LNCaP clone FGC (cell line): ENCODE results near the gene SLFN14.
A peak's percentile ranks its signal among the peaks of the same experiment; 100 is the strongest.
"Not testable (repeated sequence)": the region's sequence is repeated elsewhere in the genome, so short reads cannot be mapped to it uniquely, and the experiment has no call there.

ENCODE experiments used
- DNase-seq: peaks from one replicate; pipeline ENCODE4 v3.0.0-alpha.2; 2011; ENCODE audit warnings: low read depth
- H3K4me3 ChIP-seq: 2 replicates; pipeline ENCODE4 v1.5.1; 2011; ENCODE audit warnings: mild to moderate bottlenecking, low read depth, low read length, control low read depth
- CTCF ChIP-seq: IDR thresholded peaks from 2 replicates; pipeline ENCODE4 v1.5.1; 2012; ENCODE audit warnings: mild to moderate bottlenecking; ENCODE audit not compliant: control insufficient read depth, insufficient read depth; ENCODE audit errors: extremely low read depth

SLFN14 gene

GRCh38 chr17:35523296-35523695, 37.3 kb downstream of the SLFN14 start:
- TF ChIP-seq CTCF = no peak
- DNase-seq = no peak
- no peak overlapping the region for H3K4me3 ChIP-seq

GRCh38 chr17:35521654-35522256, 38.9 kb downstream of the SLFN14 start:
- DNase-seq, H3K4me3 ChIP-seq: not testable (repeated sequence)

- TF ChIP-seq CTCF = no peak
- DNase-seq = no peak
- no peak overlapping the region for H3K4me3 ChIP-seq
These were observed 39.5 kb downstream of the SLFN14 start for GRCh38 chr17:35521150-35521549.

- H3K4me3 ChIP-seq = no peak overlapping the region
- no peak for TF ChIP-seq CTCF
- no peak for DNase-seq
These were observed 40.6 kb downstream of the SLFN14 start for GRCh38 chr17:35519906-35520442.

- no peak for DNase-seq
- no peak for TF ChIP-seq CTCF
- H3K4me3 ChIP-seq = no peak overlapping the region
These were observed 41.2 kb downstream of the SLFN14 start for GRCh38 chr17:35519439-35519838.

GRCh38 chr17:35518431-35518830, 42.2 kb downstream of the SLFN14 start:
- H3K4me3 ChIP-seq, DNase-seq: not testable (repeated sequence)

- no peak for TF ChIP-seq CTCF
- H3K4me3 ChIP-seq = no peak overlapping the region
- no peak for DNase-seq
These were observed 45.6 kb downstream of the SLFN14 start for GRCh38 chr17:35515027-35515426.

- DNase-seq = peak; percentile 14
- no peak for TF ChIP-seq CTCF
- no peak overlapping the region for H3K4me3 ChIP-seq
These were observed 46.1 kb downstream of the SLFN14 start for GRCh38 chr17:35514564-35514963.
